Measurements from ENCODE around the gene ZNF512B. TPM values are rescaled to one million over a fixed set of nuclear protein-coding genes. Genes with fewer than 3 reads are reported as not detected.

The ZNF512B gene
- total RNA-seq, 1 donor = 14.5 TPM

- Histone ChIP-seq H3K4me1 (ENCODE audit: insufficient read depth, low read length) (no peaks in the 10 kb centered on the region), H3K79me2 (ENCODE audit: insufficient read depth, low read length) (peaks cover 48% of the 10 kb centered on the region), H3K36me3 (ENCODE audit: insufficient read depth, low read length) (peaks cover 20% of the 10 kb centered on the region), H3K27ac (ENCODE audit: low read depth, low read length) (no peak overlapping the region), H3K27me3 (ENCODE audit: insufficient read depth, low read length) (no peaks in the 10 kb centered on the region), H3K9me3 (ENCODE audit: low read depth, low read length) (no peaks in the 10 kb centered on the region), H3K4me2 (ENCODE audit: insufficient read depth, low read length) (no peak overlapping the region), H3K4me3 (ENCODE audit: insufficient read depth, low read length) (no peak overlapping the region), H4K20me1 (ENCODE audit: insufficient read depth, low read length) (peaks cover 65% of the 10 kb centered on the region), H2AFZ (ENCODE audit: low read length) (no peak overlapping the region)
- peak; percentile 81 for DNase-seq (ENCODE audit: insufficient read length, low spot score, missing footprints)
- TF ChIP-seq CTCF (IDR thresholded peaks at IDR 0.05; ENCODE audit: extremely low read depth, low read depth, low read length) = no peak
Measured at GRCh38 chr20:63942969-63943807, 26.5 kb downstream of the ZNF512B start.

- Histone ChIP-seq H2AFZ (ENCODE audit: low read length) (no peak overlapping the region), H3K27ac (ENCODE audit: low read depth, low read length) (no peak overlapping the region)
Measured at GRCh38 chr20:63942250-63942951, 27.3 kb downstream of the ZNF512B start.

GRCh38 chr20:63941282-63942081, 28.2 kb downstream of the ZNF512B start:
- no peaks in the 10 kb centered on the region for H3K4me1 ChIP-seq (ENCODE audit: insufficient read depth, low read length)
- no peaks in the 10 kb centered on the region for H3K9me3 ChIP-seq (ENCODE audit: low read depth, low read length)
- no peak overlapping the region for H3K4me2 ChIP-seq (ENCODE audit: insufficient read depth, low read length)
- H4K20me1 ChIP-seq (ENCODE audit: insufficient read depth, low read length) = peaks cover 56% of the 10 kb centered on the region
- peaks cover 37% of the 10 kb centered on the region for H3K79me2 ChIP-seq (ENCODE audit: insufficient read depth, low read length)
- H3K27ac ChIP-seq (ENCODE audit: low read depth, low read length) = no peak overlapping the region
- H2AFZ ChIP-seq (ENCODE audit: low read length) = no peak overlapping the region
- H3K36me3 ChIP-seq (ENCODE audit: insufficient read depth, low read length) = peaks cover 20% of the 10 kb centered on the region
- no peaks in the 10 kb centered on the region for H3K27me3 ChIP-seq (ENCODE audit: insufficient read depth, low read length)
- H3K4me3 ChIP-seq (ENCODE audit: insufficient read depth, low read length) = no peak overlapping the region
- peak; percentile 87 for DNase-seq (ENCODE audit: insufficient read length, low spot score, missing footprints)
- no peak for TF ChIP-seq CTCF (IDR thresholded peaks at IDR 0.05; ENCODE audit: extremely low read depth, low read depth, low read length)

More at GRCh38 chr20:63942250-63942951, 27.3 kb downstream of the ZNF512B start:
- H3K36me3 ChIP-seq (ENCODE audit: insufficient read depth, low read length) = peaks cover 20% of the 10 kb centered on the region
- no peak for TF ChIP-seq CTCF (IDR thresholded peaks at IDR 0.05; ENCODE audit: extremely low read depth, low read depth, low read length)
- no peaks in the 10 kb centered on the region for H3K9me3 ChIP-seq (ENCODE audit: low read depth, low read length)
- no peak overlapping the region for H3K4me3 ChIP-seq (ENCODE audit: insufficient read depth, low read length)
- H3K79me2 ChIP-seq (ENCODE audit: insufficient read depth, low read length) = peaks cover 41% of the 10 kb centered on the region
- H3K4me1 ChIP-seq (ENCODE audit: insufficient read depth, low read length) = no peaks in the 10 kb centered on the region
- peak; percentile 83 for DNase-seq (ENCODE audit: insufficient read length, low spot score, missing footprints)
- H3K4me2 ChIP-seq (ENCODE audit: insufficient read depth, low read length) = no peak overlapping the region
- no peaks in the 10 kb centered on the region for H3K27me3 ChIP-seq (ENCODE audit: insufficient read depth, low read length)
- peaks cover 62% of the 10 kb centered on the region for H4K20me1 ChIP-seq (ENCODE audit: insufficient read depth, low read length)
